Endometrial microvascular endothelial cells (primary cell): ENCODE results near the gene IFNA13. TPM values are rescaled to one million over a fixed set of nuclear protein-coding genes. Genes with fewer than 3 reads are reported as not detected.
"Not testable (repeated sequence)": the region's sequence is repeated elsewhere in the genome, so short reads cannot be mapped to it uniquely, and the experiment has no call there.

ENCODE experiments used
- in situ Hi-C: cut with HindIII; loops from 2 replicates; pipeline ENCODE4 v1.10.0; 2017; ENCODE audit warnings: low sequenced_read_pairs, low pct_unique_long_range_greater_than_20kb; ENCODE audit errors: inconsistent ontology term
- total RNA-seq: library from RNA; depleted of rRNA; stranded (reverse); fragments of >200 nt; gene quantifications from one replicate; pipeline ENCODE4 v1.2.3, GENCODE V29; 2015; ENCODE audit errors: inconsistent ontology term

IFNA13 gene
- not detected for total RNA-seq

DNA sequence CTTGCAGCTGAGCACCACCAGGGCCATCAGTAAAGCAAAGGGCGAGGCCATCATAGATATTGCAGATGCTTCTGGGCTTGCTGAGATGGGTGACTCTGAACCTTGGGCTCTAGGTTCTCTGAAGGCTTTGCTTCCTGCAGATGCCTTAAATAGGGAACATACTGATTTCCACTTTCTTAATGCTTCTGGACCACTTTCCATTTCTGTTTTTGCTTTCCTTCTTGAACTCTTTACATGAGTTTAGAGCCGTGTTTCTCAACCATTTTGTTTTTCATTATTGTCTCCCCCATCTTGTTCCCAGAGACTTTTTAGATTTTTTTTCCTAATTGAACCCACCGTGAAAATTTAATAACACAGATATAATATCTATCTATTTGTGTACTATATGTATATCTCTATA, at the start of gene IFNA13:
IFNA13 (minus strand) TSS at position 101 of the 400 bp plus-strand sequence; CDS start at position 54, 47 bp downstream.
- in situ Hi-C loops, result no loop called here

DNA sequence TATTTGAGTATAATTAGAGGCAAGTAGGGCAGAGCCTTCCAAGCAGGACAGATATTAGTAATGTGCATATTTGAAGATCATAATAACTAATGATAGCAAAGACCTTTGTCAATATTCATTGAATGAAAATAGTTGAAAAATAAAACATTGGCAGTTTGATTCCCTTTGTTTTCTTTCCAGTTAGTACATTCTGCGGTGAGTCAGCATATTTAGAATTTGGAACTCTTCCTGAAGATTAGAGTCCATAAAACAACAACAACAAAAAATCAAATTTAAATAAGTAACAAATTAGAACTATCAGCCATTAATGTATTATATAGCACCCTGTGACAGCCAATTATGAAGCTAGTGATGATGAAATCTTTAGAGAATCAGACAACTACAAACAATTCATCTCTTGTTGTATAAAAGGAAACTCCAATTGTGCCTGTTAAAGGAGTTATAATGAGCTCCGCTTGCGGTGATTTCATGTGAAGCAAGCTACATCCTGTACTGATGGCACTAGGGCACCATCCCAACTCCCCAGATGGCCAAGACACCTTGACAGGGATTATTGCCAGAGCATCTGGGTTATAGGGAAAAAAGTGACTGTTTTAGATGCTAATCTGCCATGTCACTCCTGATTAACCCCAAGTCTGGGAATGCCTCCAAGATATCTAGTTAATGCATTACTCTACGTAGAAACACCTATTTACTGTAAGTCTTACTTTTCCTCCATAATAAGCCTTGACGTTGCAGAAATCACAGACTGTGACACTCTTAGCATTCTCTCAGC, 47.8 kb upstream of the IFNA13 start:
- in situ Hi-C loops, result no loop called here

DNA sequence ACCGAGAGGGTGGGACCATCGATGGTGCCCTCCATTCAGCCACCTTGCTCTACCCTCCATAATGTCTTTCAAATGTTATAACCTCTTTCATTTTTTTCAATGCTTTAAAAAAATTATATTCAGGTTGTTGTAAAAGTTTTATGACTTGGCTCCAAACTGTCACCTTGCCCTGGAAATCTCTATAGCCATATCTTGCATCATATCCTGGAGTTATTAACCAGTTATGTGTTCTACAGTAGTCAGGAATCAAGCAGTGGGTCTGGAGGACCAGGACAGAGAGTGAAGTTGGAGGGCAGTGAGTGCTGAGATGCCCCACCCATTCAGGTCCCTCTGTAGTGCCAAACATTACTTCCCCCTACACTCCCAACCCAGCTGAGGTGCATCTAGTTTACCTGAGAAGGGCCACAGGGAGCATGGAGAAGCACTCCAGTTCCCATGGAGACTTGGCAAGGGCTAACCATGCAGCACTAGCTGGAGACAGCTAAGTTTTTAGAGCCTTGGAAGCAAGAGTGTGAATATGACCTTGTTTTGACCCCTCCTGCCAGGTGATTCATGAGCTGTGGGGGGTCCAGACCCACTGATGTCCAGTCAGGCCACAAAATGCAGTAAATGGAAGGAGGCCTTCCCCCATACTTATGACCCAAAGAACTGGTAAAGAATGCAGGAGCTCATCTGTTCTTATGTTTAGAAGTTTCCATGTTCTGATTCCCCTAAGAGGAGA, 46.5 kb upstream of the IFNA13 start:
- in situ Hi-C loops, result no loop called here

DNA sequence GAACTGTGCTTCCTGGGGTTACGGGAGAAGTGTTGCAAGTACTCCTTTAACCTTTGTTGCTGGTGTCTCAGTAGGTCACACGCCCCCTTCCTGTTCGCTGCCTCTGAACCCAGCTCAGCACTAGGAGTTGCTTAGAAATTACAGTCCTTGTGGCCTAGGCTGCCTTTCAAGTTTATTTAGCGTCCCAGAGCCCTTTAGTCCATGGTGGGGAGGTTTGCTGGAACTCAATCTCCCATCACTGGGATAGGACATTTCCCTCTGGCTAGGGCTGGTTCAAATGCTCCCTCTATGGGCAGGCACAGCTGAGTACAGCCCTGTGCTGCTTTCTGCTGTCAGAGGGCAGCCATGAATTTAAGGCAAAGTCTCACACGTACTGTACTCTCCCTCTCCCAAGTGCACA, 45.8 kb upstream of the IFNA13 start:
- in situ Hi-C loops, result no loop called here

DNA sequence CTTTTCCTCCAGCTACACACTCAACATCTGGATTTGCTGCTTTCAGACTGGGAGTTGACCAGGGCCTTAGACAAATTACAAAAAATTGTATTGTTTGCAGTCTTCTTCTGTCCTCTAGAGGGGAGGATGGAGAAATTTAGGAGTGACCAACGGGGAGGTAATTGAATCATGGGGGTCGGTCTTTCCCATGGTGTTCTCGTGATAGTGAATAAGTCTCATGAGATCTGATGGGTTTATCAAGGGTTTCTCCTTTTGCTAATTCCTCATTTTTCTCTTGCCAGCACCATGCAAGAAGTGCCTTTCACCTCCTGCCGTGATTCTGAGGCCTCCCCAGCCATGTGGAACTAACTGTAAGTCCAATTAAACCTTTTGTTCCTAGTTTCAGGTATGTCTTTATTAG, 45.3 kb upstream of the IFNA13 start:
- in situ Hi-C loops, result no loop called here

DNA sequence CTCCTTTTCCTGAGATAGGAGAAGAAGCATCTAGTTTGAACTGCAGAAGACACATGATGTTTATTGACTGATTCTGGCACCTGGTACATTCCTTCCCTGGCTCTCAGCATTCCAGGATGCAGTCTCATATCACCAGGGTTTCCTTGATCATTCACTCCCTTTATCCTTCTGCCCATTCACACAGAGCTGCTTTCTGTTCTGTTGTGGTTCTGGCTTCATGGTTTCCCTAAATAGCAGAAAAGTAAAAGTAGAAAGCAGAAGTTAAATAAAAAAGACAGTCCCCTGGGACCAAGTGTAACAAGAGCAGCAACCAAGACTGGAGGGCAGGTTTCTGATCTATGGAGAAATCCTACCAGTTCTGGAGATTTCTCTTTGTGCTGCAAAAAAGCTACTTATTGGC, 44.2 kb upstream of the IFNA13 start:
- in situ Hi-C loops, result no loop called here

DNA sequence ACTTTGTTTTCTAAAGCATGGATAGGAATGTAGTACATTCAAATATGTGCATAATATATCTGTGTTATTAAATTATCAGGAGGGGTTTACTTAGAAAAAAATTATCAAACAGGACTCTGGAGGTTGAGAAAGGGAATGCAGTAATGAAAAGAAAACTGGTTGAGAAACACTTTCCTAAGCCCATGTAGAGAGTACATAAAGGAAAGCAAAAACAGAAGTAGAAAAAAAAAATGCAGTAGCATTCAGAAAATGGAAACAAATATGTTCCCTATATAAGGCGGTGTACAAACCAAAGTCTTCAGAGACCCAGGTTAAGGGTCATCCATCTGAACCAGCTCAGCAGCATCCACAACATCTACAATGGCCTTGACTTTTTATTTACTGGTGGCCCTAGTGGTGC, 41.0 kb upstream of the IFNA13 start, which contains the start of gene IFNA8:
IFNA8 (plus strand) TSS at position 301 of the 400 bp plus-strand sequence; CDS start at position 361, 60 bp downstream.
- in situ Hi-C loops, result no loop called here

DNA sequence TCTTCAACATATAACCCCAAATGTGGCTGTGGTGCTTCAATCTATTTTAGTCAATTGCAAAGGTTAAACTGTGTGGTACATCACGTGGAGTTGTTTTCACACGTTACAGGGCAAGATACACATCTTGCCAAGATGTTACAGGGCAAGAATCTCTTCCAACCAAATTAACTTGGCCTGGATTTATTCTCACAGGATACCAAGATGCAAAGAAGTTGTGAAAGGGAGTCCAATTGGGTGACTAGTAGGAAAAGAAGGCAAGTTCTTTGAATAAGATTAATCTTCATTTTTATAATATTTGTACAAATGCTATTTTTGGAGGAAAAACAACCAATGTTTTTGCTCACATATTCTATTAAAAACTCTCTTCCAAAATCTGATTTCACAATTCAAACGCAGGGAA, 36.3 kb upstream of the IFNA13 start:
- in situ Hi-C loops, result no loop called here

DNA sequence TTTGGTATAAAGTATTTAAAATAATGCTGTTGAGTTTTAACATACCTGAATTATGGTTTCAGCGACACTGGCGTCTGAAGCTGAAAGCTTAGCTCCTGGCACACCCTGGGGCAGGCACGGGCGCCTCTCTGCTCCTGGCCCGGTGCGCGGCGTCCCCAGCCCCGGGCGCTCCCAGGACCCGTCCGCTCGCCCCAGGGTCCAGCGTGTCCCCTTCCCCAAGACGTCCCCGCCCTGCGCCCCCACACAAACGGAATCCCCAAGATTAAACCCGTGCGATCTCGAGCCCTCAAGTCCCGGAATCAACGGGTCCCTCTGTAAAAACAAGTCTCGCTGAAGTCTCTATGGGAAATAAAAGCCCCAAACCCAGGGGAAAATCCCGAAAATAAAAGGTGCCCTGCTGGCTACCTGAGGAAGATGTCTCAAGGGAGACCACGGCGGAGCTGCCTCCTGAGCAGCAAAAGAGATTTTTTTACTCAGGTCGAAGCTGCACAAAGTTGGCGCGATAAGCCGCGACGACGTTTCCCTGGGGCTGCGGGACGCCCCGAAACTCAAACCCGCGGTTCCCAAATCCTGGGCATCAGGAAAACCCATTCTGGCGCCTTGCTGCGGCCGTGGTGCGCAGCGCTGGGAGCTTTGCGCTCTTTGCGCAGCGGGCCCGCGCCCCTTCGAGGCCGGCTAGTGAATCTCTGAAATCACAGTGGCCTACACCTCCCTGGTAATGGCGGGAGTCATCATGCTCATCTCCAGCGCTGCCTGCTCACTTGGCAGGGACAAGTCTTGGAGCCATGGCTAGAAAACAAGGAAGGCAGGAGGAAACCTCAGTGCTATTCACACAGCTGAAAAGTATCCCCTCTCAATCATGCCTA, 34.8 kb upstream of the IFNA13 start:
- in situ Hi-C loops, result no loop called here

DNA sequence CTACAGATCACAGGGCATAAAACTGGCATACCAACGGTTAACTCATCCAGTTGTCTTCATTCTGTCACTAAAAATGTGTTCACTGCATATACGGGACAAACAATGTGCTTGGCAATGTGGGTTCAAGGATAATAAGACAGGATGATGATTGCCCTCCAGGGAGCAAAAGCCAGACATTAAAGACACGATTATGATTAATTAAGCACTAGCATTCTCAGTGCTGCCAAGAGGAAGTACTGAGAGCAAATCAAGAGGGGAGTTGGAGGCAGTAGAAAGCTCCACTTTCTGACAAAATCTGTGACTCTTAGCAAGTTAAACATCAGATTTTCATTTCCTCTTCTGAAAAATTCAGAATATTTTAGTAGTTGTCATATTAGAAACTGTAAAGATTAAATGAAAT, 32.1 kb upstream of the IFNA13 start:
- in situ Hi-C loops, result no loop called here

DNA sequence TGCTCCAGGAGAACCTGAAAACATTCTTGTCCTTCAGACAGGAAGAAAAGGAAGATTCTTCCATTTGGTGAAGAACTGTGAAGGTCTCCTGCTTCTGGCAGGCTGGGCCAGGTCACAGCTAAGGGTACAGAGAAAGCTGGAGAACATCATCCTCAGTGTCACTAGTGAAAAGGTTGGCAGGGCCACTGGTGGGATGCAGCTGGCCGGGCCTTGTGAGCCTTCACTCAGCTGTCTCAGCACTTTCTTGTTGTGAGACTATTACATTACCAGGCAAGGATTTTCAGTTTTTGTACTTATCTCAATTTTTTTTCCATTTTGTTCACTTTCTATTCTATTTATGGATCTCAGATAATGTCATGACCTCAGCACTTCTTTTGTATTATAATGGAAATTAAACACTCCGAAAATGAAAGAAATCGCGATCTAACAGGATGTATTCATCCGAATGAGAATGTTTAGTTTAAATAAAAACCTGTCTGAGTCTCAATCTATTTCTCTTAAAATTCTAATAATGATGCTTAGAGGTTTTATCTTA, 31.2 kb upstream of the IFNA13 start:
- in situ Hi-C loops, result no loop called here

DNA sequence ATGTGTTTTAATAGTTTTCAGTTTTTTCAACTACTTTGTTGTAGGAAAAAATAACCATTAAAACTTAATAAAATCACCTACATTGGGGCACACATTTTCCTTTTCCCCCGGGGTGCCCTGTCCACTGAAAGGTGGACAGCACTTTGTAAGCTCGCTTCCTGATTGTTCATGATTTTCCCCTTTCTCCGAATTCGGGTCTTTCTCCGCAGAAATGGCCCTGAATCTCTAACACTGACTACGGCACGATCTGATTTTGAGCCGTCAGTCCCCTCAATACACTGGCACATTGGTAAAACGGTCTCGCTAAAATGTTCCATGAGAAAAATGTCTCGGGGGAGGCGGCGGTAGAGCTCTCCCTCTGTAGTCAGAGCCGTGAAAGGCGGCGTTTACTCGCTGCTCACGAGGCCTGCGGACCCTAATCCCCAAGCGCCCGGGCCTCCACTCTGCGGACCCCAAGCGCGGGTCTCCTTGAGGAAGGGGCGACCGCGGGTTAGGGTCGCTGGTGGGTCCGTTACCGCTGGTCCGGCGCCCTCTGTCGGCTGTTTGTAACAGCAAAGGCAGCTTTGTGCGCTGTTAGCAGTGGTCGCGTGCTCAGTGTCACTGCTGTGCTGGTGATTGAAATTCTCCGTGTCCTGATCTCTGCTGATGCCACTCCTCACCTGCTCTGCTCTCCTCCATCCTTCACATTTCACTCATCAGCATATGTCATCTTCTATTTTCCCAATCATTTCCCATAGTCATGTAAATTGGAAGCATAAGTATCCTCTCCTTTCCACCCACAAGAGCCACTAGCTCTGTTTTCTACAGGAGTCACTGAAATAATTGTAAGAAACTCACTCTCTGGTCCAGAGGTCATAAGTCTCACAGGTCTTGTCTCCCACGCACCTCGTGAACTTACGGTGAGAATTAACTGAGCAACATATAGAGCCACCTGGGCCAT, 28.2 kb upstream of the IFNA13 start:
- in situ Hi-C loops, result no loop called here

DNA sequence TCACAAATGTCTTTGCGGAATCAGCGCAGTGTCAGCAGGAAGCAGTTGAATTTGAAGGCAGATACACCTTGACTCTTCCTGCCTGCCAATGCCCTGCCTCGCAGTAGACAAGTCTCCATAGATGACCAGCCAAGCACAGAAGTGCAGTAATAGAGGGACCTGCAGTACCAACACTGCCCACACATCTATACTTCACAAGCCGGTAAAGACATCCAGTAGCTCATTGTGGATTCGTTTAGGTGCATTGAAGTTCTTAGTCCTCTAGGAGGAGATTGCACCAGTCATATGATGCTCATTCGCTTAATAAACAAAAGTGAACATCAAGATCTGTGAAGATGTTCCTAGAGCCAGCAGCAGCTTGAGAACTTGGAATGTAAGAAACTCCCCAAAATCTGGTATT, 24.4 kb upstream of the IFNA13 start:
- in situ Hi-C loops, result no loop called here

DNA sequence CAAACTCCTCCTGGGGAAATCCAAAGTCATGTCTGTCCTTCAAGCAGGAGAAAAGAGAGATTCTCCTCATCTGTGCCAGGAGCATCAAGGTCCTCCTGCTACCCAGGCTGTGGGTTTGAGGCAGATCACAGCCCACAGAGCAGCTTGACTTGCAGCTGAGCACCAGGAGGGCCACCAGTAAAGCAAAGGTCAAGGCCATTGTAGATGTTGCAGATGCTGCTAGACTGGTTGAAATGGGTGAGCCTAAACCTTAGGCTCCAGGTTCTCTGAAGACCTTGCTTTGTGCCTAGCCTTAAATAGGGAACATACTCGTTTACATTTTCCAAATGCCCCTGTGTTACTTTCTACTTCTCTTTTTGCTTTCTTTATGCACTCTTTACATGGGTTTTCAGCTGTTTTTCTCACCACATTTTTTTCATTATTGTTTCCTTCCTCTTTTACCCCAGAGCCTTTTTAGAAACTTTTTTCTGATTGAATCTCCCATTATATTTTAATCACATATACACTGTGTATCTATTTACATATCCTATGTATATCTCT, 17.3 kb upstream of the IFNA13 start, which contains the start of gene IFNA2:
IFNA2 (minus strand) TSS at position 268 of the 540 bp plus-strand sequence; CDS start at position 199, 69 bp downstream.
- in situ Hi-C loops, result no loop called here

DNA sequence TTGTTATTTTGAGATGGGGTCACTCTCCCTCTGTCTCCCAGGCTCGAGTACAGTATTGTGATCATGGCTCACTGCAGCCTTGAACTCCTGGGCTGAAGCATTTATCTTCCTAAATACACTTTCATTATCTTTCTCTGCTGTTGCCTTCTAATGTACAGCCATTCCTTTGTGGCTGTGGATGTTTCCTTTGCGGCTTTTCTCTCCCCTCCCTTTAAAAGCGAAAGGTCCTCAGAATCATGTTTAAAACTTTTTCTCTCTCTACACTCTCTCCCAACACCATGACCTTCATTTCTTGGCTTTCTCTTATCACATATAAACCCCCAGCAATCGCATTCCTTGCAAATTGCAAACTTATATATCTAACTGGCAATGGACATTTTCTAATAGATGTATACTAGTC, 15.8 kb upstream of the IFNA13 start:
- in situ Hi-C loops, result no loop called here

DNA sequence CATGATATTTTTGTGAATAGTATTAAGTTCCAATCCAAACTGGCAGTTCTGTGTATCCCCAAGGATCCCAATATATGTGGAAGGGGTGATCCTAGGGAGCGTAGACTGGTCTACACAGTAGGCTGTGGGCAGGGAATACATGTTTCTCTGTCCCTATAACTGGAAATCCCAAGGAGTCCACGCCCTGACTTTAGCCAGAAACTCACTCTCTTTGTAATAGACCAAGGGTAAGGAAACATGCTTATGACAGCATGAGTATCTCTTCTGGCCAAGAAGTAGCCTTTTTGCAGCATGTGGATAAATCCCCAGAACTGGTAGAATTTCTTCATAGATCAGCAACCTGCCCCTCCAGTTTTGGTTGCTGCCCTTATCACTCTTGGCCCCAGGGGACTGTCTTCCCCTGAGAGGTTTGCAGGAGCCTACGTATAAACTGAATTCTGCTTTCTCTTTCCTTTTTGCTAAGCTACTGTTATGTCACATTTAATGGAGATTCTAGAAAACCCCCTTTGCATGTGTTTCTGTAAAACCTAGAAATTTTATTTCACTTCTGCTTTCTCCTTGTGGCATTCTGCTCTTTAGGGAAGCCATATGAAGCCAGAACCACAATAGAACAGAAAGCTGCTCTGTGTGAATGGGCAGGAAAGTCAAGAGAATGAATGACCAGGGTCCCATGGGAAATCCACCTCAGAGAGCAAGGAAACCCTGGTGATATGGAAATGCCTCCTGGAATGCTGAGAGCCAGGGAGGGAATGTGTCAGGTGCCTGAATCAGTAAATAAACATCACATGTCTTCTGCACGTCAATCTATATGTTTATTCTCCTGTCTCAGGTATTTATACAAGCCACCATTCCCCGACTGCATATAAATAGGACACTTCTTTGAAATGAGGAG, 13.8 kb upstream of the IFNA13 start:
- in situ Hi-C loops, result no loop called here

DNA sequence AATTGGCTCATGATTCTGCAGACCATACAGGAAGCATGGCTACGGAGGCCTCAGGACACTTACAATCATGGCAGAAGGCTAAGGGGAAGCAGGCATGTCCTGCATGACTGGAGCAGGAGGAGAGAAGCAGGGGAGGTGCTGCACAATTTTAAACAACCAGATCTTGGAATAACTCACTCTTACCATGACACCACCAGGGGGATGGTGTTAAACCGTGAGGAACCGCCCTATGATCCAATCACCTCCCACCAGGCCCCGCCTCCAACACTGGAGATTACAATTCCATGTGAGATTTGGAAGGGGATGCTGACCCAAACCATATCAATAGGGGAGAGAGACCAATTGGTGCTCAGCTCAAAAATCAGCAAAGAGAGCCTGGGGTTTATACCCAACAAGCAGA, 3.6 kb upstream of the IFNA13 start:
- in situ Hi-C loops, result not testable (repeated sequence)
